NCI-H510A (cell line): ENCODE data around the gene PPFIA4.

Experiments
- DNase-seq: peaks from one replicate; lab custom pipeline; 2025; lab: John Stamatoyannopoulos, UW

The PPFIA4 gene

DNA sequence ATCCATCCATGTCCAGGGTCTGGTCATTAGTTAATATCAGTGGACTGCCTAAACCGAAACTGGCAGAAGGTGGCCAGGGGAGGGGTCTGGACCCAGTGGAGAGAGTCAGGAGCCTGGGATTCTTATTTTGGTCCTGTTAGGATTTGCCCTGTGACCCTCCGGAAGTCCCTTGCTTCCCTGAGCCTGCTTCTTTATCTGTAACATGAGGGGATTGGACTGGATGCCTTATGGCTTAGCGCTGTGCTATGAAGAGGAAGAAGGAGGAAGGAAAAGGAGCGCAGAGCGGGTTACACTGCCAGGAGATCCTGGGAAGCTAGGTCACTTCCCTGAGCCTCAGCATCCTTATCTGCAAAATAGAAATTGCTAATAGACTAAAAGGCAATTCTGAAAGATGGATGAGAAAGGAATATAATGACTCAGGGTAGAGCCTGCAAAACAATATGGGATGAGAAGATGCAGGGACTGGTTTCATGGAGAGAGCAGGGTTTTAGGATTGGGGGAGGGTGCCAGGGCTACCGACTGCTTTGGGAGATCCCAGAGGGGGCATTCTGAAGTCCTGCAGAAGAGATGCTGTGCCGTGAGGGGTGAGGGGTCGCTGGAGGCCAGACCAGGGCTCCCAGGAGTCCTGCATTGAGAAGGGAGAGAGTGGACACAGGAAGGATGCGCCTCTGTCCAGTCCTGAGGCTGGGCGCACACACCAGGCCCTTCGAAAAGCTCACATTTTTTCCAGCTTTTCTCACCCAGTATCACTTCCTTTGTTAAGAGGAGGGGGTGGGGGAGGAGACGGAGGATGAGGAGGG, 100.8 kb downstream of the PPFIA4 start:
- DNase-seq = no peak

DNA sequence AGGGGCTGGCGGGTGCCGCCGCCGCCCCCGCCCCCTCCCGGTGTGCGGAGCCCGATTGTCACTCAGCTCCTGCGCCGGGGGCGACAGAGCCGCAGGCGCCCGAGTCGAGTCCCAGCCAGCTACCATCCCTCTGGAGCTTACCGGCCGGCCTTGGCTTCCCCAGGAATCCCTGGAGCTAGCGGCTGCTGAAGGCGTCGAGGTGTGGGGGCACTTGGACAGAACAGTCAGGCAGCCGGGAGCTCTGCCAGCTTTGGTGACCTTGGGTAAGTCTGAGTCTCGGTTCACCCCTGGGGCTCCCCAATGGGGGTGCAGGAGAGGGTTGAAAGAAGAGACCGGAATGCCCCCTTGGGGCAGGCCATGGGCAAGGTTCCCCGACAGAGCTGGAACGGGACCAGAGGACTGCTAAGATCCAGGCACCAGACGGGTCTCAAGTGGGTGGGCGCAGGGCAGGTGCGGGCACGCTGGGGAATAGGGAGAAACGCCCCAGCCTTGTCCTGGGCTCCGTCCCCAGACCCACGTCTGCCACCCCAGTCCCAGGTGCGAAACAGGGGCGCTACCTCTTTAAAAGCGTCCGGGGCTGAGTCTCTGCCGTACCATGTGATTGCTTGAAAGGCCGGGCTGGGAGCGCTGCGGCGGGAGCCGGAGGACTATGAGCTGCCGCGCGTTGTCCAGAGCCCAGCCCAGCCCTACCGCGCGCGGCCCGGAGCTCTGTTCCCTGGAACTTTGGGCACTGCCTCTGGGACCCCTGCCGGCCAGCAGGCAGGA, 101.6 kb downstream of the PPFIA4 start, which contains the start of gene ADORA1:
Gene ADORA1 (plus strand): TSS at position 61 of the 765 bp plus-strand sequence. CDS start 1,116 bp downstream, outside the sequence.
- DNase-seq = no peak

- no peak for DNase-seq
Measured at GRCh38 chr1:203128431-203128715, 102.1 kb downstream of the PPFIA4 start.
